IPS DF 4.7 (cell line): Measurements from ENCODE around the gene FGD2.

Source experiments
- DNase-seq: peaks from one replicate; pipeline ENCODE4 v3.0.0-alpha.2; 2013; ENCODE audit warnings: low spot score; ENCODE audit errors: extremely low read depth

The FGD2 gene

DNA sequence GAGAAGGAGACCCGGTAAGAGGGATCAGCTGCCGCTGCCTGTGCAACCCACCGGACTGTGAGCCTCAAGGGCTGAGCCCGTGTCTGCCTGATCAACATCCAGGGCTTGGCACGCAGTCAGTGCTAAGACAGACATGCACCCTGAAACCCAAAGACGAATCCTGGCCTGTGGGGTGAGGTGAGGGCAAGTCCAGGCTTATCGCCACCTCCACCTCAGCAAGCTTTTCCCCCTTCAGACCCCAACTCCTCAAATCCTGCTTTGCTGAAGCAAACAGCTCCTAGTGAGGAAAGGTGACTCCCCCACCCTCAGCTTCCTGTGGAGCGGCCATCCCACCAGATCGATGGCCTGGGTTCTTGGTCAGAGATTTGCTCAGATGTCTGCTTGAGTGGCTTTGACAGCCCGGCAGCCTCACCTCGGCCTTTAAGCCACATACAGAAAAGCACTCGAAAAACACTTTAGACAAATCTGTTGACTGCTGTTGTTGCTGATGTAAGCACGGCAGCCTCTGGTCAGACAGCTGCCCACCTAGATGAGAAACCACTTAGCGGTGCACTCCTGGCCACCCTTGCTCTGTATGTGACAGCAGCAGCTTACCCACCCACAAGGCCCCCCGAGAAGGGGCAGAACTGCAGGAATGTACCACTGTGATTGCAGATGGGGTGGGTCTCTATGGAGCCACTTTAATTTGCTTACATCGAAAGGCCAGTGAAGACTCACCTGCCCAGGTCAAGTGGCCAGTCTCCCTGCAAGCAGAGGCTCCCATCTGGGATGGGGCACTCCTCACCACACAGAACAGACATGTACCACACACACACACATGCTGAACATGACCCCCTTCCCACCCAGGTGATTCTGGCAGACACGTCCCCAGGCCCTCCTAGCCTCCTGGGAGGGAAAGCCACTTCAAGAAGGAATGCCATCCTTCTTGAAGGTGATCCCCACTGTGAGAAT is 34.3 kb upstream of the FGD2 start:
- DNase-seq, result no peak

DNA sequence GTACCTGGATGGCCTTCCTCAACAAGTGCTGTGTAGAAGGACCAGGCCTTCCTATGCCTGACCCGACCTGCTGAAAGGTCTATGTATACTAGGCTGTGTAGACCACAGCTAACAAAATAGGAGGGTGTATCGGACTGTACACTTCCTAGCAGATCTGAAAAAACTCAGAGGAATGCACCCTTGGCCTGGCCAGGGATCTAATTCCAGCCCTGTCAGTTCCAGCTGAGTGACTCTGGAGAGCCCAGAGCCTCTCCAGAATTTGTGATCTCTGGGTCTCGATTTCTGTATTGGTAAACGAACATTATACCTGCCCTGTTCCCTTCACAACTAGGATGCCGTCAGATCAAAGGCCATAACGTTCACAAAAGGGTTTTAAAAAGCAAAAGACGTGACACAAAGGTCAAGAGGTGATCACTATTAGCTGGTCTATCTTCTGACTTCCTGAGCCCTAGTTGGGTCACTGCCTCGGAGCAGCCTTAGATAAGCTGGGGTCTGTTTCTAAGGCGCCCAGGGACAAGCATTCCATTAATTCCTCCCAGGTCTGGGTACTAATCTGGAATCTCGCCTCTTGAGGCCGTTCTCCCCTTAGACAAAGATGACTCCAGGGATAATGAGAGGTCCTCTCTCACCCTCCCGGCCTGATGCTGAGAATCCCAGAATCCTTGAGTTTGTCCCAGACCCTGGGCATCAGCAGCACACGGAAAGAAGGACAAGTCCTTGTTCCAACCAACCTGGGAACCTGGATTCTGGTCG is 33.4 kb upstream of the FGD2 start:
- DNase-seq, result no peak

DNA sequence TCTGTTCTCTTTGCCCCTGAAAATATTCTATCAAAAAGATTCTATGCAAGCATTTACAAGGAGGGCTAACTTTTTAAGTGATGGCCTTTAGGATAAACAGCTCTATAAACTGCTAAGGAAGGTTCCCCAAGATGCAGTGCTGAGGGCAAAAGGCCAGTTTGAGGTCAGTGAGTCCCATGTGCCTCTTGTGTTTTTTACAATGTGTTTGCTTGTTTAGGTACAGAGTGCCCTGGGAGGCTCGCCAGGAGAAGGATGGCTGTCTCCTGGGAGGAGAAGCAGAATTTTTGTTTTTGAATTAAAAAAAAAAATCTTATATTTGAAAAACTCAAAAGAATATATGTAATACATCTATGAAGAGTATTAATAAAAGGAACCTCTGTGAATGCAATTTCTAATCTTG is 32.3 kb upstream of the FGD2 start:
- DNase-seq, result no peak

DNA sequence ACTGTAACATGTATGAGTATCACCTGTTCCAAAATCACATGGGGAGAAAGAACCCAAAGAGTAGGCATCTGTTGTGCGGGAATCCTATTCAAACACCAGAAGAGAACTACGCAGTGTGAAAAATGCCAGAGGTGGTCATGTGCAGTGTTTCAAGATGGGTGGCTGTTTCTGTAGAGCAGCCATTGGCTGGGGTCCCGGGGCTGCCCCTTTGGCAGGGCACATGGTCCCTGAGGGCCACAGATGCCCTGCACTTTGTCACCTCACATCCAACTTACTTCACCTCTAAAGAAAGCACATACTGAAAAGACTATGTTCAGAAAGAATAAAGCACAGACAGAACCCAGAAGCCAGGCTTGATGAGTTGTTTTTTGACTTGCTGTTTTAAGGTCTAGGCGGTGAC is 31.8 kb upstream of the FGD2 start:
- no peak for DNase-seq

DNA sequence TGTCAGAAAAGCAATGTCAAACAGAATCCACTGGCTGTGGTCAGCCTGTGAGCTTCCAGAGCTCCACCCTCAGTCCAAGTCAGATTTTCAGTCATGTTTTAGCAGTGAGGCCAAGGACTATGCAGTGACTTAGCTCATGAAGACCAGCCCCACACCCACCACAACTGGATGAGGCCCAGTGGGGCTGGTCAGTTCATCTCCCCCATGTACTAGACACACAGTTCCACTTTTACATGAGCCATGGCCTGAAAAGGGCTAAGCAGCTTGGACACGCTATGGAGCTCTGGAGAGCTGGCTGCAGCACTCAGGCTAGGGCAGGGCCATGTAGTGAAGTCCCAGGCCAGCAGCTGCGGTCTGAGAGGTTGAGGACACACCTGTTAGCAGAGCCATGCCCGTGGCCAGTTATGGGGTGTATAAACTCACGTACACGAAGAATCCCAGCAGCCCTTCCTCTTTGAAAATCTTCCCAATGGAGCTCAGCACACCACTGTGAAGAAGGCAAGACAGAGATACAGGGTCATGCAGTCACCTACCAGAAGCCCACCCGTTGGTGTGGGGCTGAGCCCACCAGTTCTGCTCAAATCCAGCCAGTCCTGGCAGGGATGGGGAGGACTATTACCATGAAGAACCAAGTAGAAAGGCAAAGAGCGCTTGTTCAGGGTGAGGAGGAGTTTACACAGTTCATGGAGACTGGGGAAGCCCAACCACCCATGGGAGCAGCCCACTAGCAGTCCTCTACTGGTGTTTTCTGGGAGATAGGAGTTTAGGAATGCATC is 30.0 kb upstream of the FGD2 start:
- no peak for DNase-seq

DNA sequence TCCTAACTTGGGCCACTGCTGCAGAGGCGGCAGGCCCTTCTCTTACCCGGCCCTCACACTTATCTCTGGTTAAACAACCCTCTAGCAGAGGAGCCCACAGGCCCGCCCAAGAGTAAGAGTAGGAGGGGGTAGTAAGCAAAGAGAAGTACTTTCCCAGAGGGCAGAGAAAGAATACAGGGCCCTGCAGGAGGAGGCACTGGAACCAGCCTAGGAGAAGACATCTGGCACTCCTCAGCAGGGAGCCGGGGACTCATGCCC is 29.5 kb upstream of the FGD2 start:
- no peak for DNase-seq

DNA sequence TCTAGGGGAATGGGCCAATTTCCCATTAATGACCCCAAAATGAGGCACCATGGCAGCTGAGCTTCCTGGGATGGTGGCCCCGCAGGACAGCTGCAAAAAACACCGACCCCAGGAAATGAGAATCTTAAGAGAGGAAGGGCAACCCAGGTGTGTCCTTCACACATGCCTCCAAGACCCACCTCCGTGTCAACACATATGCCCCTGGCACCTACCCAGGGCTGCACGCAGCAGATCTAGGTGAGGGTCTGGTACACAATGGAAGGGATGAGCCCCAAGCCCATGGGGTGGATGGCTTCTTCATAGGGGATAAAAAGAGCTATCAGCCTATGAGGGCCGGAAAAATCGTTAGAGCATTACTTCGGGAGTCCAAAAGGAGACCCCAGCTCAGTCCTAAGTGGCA is 28.9 kb upstream of the FGD2 start:
- DNase-seq, result no peak

DNA sequence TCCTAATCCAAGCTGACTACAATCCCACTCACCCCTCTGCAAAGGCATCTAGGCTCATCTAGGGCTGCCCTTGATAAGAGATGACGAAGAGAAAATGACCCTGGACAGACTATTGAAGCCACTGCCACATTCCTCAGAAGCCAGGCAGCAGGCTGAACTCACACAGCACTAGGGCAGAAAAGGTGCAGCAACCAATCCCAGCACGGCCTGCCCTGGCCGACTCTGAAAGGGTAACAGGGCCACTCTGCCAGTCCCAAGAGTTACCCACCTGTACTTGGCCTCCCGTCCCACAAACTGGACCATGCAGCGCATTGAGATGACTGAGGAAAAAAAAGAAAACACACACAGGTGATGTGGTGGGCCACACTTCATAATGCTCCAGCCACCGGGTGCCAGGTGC is 28.5 kb upstream of the FGD2 start:
- DNase-seq, result no peak

DNA sequence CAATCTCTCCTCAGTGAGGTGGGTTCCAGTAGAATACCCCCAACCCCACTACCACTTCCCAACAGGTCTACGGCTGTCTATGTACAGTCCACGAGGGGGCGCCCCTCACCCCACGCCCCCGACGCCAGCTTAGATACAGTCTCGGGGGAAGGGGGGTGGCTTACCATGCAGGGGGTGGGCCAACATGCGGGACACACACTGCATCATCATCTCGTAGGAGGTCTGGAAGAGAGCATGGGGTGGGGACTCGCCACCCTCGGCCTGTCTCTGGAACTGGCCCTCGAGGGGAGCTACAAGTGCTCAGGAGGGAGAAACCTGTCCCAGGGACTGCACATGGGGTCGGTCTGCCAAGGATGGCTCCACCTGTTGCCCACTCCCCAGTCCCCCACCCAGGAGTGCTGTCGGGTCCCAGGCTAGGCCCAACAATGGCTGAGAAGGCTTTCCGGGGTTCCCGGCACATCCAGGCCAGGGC is 27.9 kb upstream of the FGD2 start:
- no peak for DNase-seq

DNA sequence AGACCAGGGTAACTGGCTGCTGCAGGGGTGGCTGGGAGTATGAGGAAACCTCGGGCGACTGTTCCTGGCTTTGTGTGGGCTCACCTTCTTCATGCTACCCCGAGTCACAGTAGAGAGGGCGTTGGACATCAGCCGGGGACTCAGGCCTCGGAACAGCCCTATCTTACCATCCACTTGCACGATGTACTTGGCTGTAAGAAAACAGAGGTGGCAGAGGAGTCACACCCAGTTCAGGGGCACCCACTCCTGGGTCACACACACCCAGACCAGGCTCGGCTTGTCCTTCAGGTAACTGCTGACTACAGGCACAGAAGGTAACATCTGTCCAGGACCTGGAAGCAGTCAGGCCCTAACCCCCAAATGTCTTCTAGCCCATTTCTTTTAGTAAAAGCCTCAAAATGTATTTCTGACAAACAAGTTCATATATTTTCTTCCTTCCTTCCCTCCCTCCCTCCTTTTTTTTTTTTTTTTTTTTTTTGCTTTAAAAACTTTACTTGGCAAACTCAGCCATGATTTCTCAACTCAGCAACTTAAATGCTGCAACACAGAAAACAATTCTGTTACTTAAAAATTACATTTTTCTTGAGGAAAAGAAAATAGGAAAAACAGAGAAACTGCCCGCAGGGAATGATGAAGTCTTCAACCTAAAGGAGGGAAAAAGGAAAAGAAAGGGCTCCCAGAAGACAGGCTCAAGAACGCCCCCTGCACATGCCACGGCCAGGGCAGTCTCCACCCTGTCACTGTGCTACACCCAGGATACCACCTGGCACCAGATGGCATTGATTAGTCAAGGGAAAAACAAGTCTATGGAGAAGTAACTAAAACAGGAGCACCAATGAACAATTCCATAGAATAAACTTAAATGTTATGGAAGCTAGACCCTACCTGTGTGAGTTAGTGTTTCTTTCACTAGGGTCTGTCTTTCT is 26.8 kb upstream of the FGD2 start:
- DNase-seq, result no peak

DNA sequence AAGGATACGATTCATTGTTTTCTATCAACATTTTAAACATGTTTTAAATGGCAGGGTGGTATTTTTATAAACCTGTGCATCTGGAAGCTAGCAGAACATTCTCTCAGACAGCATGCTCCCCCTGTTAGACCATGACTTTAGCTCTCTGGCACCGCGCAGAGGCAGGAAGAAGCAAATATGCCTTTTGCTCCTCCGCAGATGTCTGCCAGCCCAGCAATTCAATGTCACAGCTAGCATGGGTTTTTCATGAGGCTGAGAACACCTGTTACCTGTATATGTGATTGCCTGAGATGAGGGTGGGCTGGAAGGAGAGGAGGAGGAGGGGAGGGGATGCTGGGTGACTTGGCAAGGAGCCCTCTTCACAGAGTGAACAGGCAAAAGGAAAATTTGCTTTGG is 26.1 kb upstream of the FGD2 start:
- DNase-seq, result no peak

DNA sequence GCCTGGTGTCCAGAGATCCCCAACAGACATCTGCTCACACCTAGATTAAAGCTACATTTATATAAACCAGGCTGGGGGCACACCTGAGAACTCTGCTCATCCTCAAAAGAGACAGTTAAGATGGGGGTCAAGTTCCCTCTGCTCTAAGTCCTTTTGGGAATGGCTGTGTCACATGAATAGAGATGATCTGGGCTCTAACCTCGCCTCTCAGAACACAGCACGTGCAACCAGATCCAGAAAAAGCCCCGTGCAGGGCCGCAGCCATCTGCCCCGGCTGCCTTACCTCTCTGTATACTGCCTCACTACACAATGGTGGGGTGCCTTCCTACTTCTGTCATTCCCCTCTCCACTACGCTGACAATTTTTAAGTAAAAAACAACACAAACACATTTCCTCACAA is 25.3 kb upstream of the FGD2 start:
- no peak for DNase-seq

DNA sequence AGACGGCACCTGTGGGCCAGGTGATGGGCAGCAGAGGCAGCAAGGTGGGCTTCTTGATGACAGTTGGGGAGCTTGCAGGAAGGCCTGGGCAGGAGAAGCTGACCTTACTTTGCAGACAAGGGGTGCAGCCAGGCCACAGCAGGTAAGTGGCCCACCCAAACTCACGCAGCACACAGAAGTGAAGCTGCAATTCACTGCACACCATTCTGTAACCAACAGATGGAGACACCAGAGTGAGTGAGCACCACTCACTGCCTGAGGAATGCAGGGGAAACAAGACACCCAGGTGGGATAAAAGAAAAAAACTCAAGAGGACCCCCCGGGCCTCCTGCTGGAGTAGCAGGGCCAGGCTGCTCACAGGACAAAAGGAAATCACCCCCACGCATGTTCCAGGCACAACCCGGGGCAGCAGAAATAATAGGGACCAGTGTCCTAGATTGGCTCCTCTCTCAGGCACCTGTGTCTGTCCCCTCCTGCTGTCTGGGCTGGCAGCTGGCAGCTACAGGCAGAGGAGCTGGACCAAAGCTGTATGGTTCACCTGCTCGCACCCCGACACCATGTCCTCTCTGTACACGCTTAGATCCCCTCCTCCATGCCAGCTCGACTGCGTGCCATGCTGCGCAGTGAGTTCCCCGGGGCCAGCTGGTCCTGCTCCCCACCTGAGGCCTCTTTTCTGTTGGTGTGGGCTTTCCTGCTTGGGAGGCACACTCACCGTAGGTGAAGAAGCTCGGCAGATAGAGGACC is 24.4 kb upstream of the FGD2 start:
- DNase-seq, result no peak

DNA sequence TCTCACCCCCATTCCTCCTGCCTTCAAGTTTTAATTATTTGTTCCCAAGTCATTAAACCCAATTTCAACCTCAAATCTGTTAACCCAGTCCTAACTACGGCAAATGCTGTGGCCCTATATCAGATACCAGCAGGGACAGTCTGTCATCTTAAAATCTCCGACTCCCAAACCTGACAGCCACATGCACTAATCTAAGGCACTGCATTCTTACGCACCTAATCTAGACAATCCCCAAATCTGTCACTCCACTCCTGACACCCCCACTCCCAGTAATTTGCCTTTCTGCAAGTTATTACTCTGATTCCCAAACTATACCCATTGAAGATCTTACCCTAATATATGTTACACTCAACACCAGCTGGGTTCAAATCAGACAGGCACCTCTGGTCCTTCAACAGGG is 21.9 kb upstream of the FGD2 start:
- DNase-seq, result no peak

DNA sequence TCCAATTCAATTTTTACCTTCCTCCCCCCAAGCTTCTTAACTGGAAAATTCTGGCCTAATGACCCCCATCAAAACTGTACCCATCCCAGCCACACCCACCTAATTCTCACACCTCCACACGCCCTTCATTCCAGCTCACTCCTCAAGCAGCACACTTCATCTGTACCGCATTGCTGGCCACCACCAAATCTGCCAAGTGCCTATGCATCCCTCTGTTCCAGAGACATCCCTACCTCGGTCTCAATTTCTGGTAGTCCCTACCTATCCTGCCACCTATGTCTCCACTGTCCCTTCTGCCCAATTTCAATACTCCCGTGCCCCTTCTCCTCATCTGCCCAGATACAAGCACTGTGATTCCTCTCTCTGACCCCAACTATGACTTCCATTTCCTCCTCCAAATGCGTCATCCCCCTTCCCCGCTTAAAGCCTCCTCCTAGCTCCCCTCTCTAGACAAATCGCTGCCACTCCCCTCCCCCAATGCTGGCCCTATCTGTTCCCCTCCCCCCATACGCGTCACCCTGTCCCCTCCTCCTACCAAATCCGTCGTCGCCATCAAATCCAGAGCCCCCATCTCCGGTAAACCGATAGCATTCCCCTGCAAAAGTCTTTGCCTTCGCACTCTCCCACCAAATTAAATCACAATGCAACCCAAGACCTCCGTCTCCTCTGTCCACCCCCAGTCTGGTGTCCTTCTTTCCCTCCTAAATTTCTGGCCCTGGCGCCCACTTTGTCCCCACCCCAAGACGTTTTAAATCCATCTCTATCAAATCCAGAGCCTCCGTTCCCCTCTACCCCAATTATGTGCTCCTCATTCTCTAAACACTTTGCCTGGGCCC is 20.7 kb upstream of the FGD2 start:
- no peak for DNase-seq

DNA sequence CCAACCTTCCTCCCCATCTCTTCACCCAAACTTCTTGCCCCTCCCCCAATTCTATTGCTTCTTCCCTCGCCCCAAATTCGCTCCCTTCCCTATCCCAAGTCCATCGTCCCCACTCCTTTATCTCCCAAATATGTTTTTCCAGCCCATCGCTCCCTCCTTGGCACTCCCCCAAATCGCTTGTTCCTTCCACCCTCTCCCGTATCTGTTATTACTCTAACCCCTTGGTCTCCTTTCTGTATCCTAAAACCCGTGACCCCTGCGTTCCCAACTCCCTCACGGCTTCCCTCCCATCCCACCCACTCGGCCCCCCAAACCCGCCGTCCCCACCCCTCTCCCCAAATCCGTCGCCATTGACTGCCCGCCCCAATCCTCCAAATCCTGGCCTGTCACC is 20.0 kb upstream of the FGD2 start:
- DNase-seq, result no peak

DNA sequence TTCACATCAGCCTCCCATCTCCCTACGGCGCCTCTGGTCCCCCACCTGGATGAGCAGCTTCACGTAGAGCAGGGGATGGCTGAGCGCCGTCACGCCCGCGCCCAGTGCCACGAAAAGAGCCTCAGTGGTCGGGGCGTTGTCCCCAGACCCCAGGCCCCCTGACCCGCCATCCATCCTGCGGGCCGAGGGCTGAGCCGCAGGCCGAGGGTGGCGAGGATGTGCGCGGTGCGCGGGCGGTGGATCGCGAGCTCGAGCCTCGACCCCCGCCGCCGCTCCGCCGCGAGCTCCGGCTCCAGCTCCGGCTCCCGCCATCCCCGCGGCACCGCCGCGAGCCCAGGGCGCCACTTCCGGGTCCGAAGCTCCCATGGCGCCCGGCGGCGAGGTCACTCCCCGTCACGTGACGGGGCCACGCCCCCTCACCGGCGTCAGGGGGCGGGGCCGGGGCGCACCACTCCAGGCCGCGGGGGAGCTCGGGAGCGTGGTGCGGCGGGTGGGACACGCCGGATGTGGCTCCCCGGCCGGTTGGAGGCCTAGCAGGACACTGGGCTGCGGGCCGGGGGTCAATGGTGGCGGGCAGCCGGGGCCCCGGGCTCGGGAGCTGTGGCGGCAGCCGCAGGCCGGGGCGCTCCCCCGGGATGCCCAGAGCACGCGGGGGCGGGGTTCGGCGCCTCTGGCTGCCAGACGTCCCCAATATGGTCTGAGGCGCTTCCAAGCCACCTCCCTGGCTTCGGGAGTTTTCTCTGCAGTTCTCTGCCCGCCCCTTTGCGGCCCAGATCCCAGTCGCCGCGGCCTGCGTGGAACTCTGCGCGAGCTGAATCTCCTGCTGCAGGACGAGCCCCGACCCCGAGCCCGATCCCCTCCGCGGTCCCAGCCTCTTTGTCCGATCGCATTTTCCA is 19.4 kb upstream of the FGD2 start, which contains the start of gene MTCH1:
Gene MTCH1, minus strand, starts transcription at position 389 of the 896 bp plus-strand sequence. Its CDS starts 23 bp downstream, at position 366.
- DNase-seq, result no peak

DNA sequence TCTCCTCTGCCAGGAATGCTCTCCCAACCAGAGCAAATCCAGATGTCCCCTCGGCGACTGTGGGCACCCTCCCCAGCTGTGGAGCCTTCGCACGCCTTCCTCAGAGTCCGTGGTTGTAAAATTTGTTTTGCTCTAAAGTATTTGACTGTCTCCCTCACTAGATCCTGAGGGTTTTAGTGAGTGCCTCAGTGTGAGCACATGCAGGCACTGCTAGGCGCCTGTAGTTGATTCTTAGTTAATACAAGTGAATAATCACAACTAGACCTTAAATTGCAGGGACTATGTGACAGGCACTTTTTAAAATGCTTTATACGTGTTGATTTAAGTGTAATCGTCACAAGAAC is 18.8 kb upstream of the FGD2 start:
- no peak for DNase-seq
